ENCODE data around the gene HOXA6.

The HOXA6 gene

DNA sequence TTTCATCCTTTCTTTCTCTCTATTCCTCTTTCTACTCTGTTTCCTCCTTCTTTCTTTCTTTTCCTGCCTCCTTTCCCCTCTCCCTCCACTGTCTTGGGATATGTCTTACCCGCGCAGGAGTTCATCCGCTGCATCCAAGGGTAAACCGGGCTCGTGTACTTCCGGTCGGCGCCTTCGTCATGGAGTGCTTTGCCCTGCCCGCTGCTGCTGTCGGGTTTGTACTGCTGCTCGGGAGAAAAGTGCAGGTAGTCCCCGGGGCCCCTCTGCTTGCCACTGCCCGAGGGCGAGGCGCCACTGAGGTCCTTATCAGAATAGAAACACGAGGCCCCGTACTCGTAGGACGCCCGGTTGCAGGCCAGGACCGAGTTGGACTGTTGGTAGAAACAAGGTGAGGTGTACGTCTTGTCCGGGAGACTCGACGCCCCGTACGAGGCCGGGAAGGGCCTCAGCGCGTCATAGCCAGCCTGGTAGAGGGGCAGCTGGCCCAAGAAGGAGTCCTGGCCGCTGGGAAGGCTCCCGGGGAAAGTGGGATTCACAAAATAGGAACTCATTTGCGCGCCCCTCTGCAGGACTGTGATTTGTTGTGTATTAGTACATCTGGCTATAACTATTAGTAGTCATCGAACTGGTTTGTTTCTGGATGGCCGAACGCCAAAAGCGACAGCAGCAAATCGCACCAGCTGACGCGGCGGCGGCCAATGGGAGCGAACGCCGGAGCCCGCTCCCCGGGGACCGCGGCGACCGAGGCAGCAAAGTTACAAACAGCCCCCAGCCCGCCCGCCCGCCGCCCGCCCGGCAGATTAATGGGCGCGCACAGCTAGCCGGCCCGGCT lies at the start of gene HOXA6:
TSS of gene HOXA6 (minus strand) at position 576 of the 832 bp plus-strand sequence. CDS start at position 551, 25 bp downstream.
- Histone ChIP-seq H3K27ac (ENCODE audit: low read depth, low read length, poor library complexity, severe bottlenecking) (no peak within 1 kb of the TSS), H3K36me3 (ENCODE audit: insufficient read depth, low read length) (no peaks in the 10 kb centered on the region), H3F3A (ENCODE audit: insufficient read depth, low read length) (no peaks in the 10 kb centered on the region), H3K27me3 (ENCODE audit: insufficient read depth, low read length) (peaks cover 20% of the 10 kb centered on the region; the same call in 1 of the 2 replicates), H3K9me3 (ENCODE audit: low read length) (no peaks in the 10 kb centered on the region), H2AFZ (ENCODE audit: low read length) (no peak within 1 kb of the TSS), H3K4me3 (ENCODE audit: low read depth, low read length, poor library complexity, severe bottlenecking) (peak within 1 kb of the TSS; percentile 58), H3K4me2 (ENCODE audit: low read length) (peak within 1 kb of the TSS; percentile 91), H3K9me2 (ENCODE audit: low read depth, low read length) (no peaks in the 10 kb centered on the region), H4K20me1 (ENCODE audit: insufficient read depth, low read length) (no peaks in the 10 kb centered on the region), H3K4me1 (ENCODE audit: insufficient read depth, low read length, severe bottlenecking) (peaks cover 68% of the 10 kb centered on the region), H3K79me2 (ENCODE audit: insufficient read depth, low read length) (no peaks in the 10 kb centered on the region), H3K9ac (ENCODE audit: low read length) (peak within 1 kb of the TSS; percentile 42; the same call in 1 of the 2 replicates)
- TF ChIP-seq EZH2 (IDR thresholded peaks at IDR 0.05; ENCODE audit: borderline replicate concordance, low read length): 0 out of 2 replicates have a peak, but pooled peaks have one; percentile 95
- TF ChIP-seq, protein P1, sequence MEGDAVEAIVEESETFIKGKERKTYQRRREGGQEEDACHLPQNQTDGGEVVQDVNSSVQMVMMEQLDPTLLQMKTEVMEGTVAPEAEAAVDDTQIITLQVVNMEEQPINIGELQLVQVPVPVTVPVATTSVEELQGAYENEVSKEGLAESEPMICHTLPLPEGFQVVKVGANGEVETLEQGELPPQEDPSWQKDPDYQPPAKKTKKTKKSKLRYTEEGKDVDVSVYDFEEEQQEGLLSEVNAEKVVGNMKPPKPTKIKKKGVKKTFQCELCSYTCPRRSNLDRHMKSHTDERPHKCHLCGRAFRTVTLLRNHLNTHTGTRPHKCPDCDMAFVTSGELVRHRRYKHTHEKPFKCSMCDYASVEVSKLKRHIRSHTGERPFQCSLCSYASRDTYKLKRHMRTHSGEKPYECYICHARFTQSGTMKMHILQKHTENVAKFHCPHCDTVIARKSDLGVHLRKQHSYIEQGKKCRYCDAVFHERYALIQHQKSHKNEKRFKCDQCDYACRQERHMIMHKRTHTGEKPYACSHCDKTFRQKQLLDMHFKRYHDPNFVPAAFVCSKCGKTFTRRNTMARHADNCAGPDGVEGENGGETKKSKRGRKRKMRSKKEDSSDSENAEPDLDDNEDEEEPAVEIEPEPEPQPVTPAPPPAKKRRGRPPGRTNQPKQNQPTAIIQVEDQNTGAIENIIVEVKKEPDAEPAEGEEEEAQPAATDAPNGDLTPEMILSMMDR (IDR thresholded peaks at IDR 0.05; ENCODE audit: low read length): no peak

DNA sequence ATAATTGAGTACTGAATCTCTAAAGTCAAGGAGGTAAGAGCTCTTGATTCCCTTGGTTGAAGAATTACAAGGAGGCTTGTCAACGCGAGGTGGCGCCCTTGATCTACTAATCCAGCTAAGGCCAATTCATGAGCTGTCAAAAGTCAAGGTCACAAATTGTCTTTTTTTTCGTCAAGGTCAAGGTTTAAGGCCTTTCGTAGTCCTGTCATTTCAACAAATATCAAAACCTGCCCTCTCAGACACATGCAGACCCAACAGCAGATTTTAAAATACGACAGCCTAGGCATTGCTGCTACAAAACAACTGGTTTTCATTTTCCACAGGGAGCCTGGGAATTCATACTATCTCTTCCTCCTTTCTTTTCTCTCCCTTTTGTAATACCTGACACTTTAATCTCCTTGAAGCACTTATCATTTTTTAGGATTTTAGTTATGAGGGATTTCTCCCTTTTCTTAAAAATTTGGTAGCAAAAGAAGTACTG lies 48.8 kb upstream of the HOXA6 start:
- Histone ChIP-seq H3K4me1 (ENCODE audit: insufficient read depth, low read length, severe bottlenecking) (peaks cover 32% of the 10 kb centered on the region), H3F3A (ENCODE audit: insufficient read depth, low read length) (no peaks in the 10 kb centered on the region), H3K4me2 (ENCODE audit: low read length) (no peak overlapping the region), H3K9ac (ENCODE audit: low read length) (no peak overlapping the region), H4K20me1 (ENCODE audit: insufficient read depth, low read length) (no peaks in the 10 kb centered on the region), H3K27ac (ENCODE audit: low read depth, low read length, poor library complexity, severe bottlenecking) (no peak overlapping the region), H3K9me3 (ENCODE audit: low read length) (no peaks in the 10 kb centered on the region), H3K36me3 (ENCODE audit: insufficient read depth, low read length) (no peaks in the 10 kb centered on the region), H3K4me3 (ENCODE audit: low read depth, low read length, poor library complexity, severe bottlenecking) (no peak overlapping the region), H3K9me2 (ENCODE audit: low read depth, low read length) (no peaks in the 10 kb centered on the region), H3K27me3 (ENCODE audit: insufficient read depth, low read length) (no peaks in the 10 kb centered on the region; the same call in 1 of the 2 replicates), H2AFZ (ENCODE audit: low read length) (no peak overlapping the region), H3K79me2 (ENCODE audit: insufficient read depth, low read length) (no peaks in the 10 kb centered on the region)
- TF ChIP-seq, protein P1 (IDR thresholded peaks at IDR 0.05; ENCODE audit: low read length): peak; percentile 97
- TF ChIP-seq EZH2 (IDR thresholded peaks at IDR 0.05; ENCODE audit: borderline replicate concordance, low read length): no peak

DNA sequence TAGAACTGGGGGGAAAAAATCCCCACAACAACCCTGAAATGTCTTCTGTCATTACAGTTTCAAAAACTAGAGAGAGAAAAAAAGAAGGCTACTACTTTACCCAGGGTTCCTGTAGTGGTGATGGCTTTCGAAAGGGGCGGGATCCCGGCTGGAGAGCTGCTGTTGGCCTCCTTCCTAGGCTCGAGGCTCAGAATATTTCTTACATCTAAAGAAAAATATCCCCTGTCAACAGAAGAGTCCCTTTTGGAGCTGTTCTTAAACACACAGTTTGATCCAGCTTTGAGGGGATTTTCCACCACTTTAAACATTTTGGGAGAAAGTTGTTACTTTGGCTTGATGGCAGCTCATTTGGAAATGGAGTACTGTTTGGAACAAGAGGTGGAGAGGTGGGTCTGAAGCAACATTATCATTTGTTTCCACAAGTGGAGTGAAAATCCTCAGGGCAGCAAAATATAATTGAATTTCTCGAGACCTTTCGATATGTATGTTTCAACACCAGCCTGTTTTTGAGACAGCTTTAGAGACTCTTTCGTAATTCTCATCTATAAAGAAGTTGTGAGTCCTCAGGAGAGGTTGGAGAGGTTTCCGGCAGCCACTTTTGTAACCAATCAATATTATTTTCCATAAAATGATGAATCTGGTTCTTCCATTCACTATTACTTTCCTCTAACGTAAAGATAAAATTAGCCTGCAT lies 47.3 kb upstream of the HOXA6 start:
- no peak overlapping the region for H2AFZ ChIP-seq (ENCODE audit: low read length)
- H3K36me3 ChIP-seq (ENCODE audit: insufficient read depth, low read length): no peaks in the 10 kb centered on the region
- peaks cover 21% of the 10 kb centered on the region for H3K4me1 ChIP-seq (ENCODE audit: insufficient read depth, low read length, severe bottlenecking)
- TF ChIP-seq EZH2 (IDR thresholded peaks at IDR 0.05; ENCODE audit: borderline replicate concordance, low read length): no peak
- TF ChIP-seq, protein P1 (IDR thresholded peaks at IDR 0.05; ENCODE audit: low read length): no peak
- no peak overlapping the region for H3K27ac ChIP-seq (ENCODE audit: low read depth, low read length, poor library complexity, severe bottlenecking)
- no peak overlapping the region for H3K4me2 ChIP-seq (ENCODE audit: low read length)
- H3K9me2 ChIP-seq (ENCODE audit: low read depth, low read length): no peaks in the 10 kb centered on the region
- no peaks in the 10 kb centered on the region for H3F3A ChIP-seq (ENCODE audit: insufficient read depth, low read length)
- H3K9ac ChIP-seq (ENCODE audit: low read length): no peak overlapping the region
- no peaks in the 10 kb centered on the region for H3K79me2 ChIP-seq (ENCODE audit: insufficient read depth, low read length)
- no peaks in the 10 kb centered on the region for H4K20me1 ChIP-seq (ENCODE audit: insufficient read depth, low read length)
- H3K27me3 ChIP-seq (ENCODE audit: insufficient read depth, low read length): no peaks in the 10 kb centered on the region; the same call in 1 of the 2 replicates
- H3K9me3 ChIP-seq (ENCODE audit: low read length): no peaks in the 10 kb centered on the region
- H3K4me3 ChIP-seq (ENCODE audit: low read depth, low read length, poor library complexity, severe bottlenecking): no peak overlapping the region
